DOHH2 (cell line): ENCODE data around the gene WDR49.

ENCODE experiments used
- EZH2phosphoT487 ChIP-seq: fragments of 200-600 bp; sonication (generic); IDR thresholded peaks from 2 replicates; pipeline ENCODE4 v1.6.1; 2017; ENCODE audit warnings: borderline replicate concordance, mild to moderate bottlenecking, antibody characterized with exemption, low read length, moderate library complexity, mixed read lengths
- TF ChIP-seq, protein P1 (sequence below): fragments of 200-600 bp; sonication (generic); IDR thresholded peaks from one replicate; pipeline ENCODE4 v1.5.1; 2014; ENCODE audit warnings: antibody characterized with exemption, mild to moderate bottlenecking, low read depth, low read length; ENCODE audit not compliant: poor library complexity, severe bottlenecking

DNA sequence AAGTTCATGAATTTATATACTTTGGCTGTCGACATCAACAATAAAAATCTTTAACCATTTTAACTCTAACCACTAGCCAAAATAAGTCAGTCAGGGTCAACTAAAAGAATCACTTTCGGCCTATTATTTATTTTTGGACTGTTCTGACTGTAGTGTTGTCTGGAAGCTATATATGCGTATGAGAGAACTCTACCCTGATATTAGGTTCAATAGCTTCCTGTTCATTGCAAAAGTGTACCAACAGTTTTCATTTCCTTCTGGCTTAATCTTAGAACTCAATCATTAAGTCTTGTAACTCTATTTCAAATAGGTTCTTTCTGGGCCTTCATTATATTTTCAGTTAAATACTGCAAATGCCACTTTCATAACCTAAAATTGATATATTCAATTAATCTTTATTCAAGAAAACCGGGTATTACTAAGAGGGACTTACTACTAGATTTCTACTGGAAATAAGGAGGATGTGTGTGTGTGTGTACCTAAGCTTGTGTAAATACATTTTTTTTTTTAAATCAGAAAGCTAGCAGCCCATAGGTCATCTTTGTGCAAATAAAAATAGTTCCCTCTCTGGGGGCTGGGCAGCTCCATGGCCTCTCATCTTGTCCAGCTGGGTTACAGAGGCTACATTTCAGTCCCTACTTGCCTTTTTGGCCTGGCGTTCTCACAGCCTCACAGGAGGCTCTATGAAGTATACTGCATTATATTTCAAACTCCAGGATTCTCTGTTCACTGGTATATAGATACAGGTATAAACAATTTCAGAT lies 185.7 kb downstream of the WDR49 start:
- TF ChIP-seq, protein P1, sequence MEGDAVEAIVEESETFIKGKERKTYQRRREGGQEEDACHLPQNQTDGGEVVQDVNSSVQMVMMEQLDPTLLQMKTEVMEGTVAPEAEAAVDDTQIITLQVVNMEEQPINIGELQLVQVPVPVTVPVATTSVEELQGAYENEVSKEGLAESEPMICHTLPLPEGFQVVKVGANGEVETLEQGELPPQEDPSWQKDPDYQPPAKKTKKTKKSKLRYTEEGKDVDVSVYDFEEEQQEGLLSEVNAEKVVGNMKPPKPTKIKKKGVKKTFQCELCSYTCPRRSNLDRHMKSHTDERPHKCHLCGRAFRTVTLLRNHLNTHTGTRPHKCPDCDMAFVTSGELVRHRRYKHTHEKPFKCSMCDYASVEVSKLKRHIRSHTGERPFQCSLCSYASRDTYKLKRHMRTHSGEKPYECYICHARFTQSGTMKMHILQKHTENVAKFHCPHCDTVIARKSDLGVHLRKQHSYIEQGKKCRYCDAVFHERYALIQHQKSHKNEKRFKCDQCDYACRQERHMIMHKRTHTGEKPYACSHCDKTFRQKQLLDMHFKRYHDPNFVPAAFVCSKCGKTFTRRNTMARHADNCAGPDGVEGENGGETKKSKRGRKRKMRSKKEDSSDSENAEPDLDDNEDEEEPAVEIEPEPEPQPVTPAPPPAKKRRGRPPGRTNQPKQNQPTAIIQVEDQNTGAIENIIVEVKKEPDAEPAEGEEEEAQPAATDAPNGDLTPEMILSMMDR: no peak
- no peak for TF ChIP-seq EZH2phosphoT487
